Stimulated activated CD8-positive, alpha-beta memory T cell treated with anti-CD3 and anti-CD28 coated beads, Interleukin-15, amount 100 ng/mL, for 4 hours (primary cell): ENCODE results near the gene ESRRB.

Source experiments
- DNase-seq, 2 donors: peaks; one replicate each; pipeline ENCODE4 v3.0.0-alpha.2; 2020; ENCODE audit warnings: low read depth in 2 of 2

ESRRB gene

DNA sequence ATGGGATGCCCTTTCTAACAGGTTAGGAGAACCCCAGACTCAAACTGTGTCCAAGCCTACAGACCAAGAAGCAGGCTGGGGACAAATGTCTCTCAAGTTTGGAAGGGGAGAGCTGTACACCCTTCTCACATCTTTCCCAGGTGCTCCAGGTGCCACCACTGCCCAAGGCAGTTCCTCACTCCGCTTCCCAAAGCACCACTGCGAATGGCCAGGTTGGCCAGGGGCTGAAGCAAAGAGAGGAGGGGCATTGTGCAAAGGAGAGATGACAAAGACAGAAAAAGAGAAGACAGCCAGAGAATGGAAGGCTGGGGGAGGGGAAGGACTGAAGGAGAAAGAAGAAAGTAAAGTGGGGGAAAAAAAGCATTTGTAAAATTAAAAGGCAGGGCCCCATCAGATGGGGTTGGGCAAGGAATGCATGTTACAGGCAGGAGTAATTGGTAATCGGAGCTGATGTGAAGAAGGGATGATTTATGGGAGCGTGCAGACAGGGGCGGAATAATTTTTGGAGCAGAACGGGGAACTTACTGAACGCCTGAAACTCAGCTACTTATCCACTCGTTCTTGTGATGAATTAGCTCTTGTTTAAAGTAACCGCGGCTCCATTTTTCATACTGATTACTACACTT lies 165.8 kb downstream of the ESRRB start:
- no peak for DNase-seq

DNA sequence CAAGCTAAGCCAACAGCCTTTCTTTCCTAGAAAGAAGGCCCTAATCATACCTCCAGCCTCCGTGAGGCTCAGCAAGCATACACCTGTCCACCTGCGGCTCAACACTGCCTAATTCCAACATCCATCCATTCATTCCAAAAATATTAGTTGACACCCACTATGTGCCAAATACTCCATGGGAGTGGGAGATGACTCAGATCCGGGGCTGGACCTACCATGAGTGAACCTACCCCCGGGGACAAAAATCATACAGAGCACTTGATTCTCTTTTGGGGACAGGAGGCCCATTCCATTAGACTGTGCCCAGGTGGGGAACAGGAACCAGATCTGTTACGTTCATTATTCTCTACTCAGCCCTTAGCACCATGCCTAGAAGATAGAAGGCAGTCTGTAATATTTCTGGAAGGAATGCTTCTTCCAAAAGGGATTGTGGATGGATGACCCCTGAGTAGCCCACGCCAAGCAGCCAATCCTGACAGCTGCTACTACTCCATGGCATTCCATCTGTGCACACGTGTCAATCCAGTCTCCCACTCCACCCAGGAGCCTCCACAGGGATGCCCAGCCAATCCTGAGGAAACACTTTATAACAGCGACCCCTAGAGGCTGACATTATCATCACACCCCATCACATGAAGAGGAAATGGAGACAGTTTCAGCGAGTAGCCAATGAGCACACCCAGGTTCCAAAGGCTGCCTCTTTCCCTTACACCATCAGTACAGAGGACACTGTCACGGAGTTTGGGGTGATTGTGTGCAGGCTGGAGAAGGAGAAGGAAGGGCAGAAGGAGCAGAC lies 170.7 kb downstream of the ESRRB start:
- no peak for DNase-seq

DNA sequence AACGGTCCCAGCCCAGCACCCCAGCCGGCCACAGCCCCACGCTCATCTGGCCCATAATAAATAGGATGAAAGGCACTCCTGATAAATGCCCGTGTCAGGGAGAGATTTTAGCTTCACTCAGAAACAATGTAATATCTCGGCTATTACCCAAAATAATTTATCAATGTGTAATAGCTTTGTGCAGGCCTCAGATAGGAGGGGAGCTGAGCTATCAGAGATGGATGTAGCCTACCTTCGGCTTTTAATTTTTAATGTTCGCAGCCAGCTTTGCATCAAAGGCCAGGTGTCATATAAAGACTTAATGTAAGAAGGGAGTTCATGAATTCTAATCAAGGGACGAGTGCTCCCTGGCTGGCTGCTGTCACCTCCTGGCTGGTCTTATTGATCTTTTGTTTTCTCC lies 171.9 kb downstream of the ESRRB start:
- no peak for DNase-seq

DNA sequence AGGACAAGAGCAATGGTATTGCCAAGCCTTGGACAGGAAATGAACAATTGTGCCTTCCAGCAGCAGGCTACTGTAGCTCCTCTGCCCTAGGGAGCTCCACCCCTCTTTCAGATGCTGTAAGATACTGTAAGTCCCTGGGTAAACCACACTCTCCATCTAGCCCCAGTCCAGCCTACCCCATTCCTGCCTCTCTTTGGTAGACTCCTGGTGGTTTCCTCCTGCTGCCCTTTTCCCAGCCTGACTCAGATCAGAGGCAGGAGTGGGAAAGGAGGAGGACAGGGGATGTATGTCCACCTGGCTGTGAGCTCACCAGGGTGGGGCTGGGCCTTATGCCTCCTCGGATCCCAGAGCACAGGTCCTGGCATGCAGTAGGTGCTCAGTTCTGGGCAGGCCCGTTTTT lies 174.6 kb downstream of the ESRRB start:
- no peak for DNase-seq

DNA sequence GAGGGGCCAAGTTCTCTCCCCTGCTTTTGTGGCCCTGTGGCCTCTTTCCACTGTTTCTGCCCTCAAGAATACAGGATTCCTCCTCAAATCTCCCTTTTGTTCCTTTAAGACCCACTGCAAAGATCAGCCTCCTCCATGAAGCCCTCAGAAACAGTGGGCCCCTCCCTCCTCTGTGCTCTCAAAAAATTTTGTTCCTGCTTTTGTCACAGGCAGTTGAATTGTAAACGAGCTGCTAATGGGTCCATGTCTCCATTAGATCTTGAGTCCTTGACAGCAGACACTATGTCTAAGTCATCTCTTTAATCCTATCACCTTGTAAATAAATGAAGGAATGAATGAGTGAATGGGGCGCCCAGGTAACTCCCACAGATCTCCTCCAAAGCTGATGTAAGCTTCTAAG lies 175.2 kb downstream of the ESRRB start:
- DNase-seq = no peak
